NCI-H2081 (cell line): Measurements from ENCODE around the gene APCDD1.
A peak's percentile ranks its signal among the peaks of the same experiment; 100 is the strongest.

Experiments
- DNase-seq, 2 experiments: peaks; one replicate each; lab custom pipeline; 2025; lab: John Stamatoyannopoulos, UW

Gene APCDD1

GRCh38 chr18:10453806-10454680, at the start of gene APCDD1:
TSS of gene APCDD1 (plus strand) at chr18:10454635. CDS start at chr18:10454982, 347 bp downstream.
- DNase-seq: peak in 1 of 2 experiments; percentile 39

GRCh38 chr18:10405014-10405493, 49.4 kb upstream of the APCDD1 start:
- no peak for DNase-seq

GRCh38 chr18:10405816-10406663, 48.4 kb upstream of the APCDD1 start:
- peak; percentile 71 to 96 for DNase-seq

DNA sequence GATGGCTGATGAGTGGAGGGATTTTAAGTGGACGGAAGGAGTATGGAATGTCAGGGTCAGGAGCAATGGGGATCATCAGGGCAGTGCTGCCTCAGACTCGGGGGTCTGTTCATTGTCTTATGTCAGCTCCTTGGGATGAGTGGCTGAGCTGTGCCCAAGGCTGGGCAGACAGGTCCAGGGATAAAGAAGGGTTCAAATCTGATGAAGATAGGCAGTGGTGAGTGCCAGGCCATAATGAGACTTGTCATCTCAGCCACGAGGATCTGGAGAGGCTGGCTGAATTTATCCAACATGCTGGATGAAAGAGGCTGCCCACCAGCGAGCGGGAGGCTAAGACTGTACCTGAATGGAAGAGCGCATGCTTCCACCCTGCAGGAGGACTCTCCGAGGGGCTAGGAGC, 46.3 kb upstream of the APCDD1 start:
- no peak for DNase-seq

DNA sequence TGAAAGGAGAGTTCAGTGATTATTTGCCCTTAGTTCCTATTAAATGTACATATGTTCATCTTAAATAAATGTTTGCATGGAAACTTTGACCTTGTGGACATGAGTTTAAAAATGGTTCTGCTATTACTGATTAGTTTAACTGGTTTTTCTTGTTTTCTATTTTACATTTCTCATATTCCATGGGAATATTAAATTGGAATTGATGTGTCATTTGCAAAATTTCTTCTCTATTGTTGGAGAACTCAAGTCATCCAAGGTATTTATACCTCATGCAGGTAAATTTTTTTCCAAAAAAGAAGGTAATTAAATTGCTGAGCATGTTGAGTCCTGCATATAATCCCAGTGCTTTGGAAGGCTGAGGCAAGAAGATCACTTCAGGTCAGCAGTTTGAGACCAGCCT, 45.4 kb upstream of the APCDD1 start:
- DNase-seq: no peak

DNA sequence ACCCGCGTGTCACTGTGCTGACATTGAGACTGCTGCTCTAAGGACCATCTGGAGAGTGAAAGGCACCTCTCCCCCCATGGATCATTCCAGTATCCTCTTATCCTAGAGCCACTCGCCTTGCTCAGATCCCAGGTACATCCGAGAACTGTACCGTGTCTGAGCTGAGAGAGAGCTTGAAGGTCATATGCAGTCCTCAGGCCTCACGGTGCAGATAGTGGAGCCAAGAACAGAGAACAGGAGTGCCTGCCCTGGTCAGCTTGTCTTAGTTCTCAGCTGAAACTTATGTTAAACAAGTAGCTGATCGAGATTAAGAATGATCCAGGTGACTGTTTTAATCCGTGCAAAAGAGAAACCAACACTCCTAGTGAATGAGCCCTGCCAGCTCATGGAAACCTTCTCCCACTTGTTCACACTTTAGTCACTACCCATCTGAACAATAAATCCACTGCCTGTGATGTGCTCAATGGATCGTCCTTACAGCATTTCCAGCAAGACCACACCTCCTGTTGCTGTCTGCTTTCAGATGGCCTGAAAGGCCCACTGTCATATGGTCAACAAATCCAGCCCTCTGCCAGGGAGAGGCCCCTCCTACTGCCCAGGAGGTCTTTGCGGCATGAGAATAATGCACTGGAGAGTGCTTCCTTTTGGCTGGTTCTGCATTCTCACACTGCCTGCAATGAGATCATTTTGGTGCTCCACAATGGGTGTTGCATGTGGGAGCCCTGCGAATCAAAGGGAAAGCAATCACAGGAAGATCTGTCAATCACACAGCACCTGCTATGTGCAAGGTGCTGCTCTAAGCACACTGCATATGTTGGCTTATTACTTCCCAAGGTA, 43.7 kb upstream of the APCDD1 start:
- DNase-seq: no peak

GRCh38 chr18:10412933-10413332, 41.5 kb upstream of the APCDD1 start:
- no peak for DNase-seq

GRCh38 chr18:10413722-10414121, 40.7 kb upstream of the APCDD1 start:
- DNase-seq: no peak

DNA sequence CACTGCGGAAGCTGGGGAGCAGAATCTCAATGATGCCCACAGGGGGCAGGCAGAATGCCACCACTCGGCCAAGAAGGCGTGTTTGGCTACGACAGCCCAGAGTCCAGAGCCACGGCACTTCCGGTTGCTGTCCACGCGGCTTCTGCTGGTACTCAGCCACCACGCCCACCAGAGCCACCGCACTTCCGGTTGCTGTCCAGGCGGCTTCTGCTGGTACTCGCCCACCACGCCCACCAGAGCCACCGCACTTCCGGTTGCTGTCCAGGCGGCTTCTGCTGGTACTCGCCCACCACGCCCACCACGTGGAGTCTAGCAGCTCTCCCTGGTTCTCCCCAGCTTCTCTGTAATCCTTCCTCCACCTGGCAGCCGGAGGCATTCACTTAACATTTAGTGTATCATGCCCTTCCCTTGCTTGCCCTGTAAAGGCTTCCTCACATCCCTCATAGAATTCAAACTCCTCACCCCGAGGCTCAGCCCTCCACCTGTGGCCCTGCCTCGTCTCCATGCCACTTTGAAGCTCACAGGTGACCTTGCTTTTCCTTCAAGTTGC, 40.1 kb upstream of the APCDD1 start:
- DNase-seq: no peak

GRCh38 chr18:10416065-10416464, 38.4 kb upstream of the APCDD1 start:
- DNase-seq: no peak

GRCh38 chr18:10417191-10417590, 37.2 kb upstream of the APCDD1 start:
- DNase-seq: no peak

DNA sequence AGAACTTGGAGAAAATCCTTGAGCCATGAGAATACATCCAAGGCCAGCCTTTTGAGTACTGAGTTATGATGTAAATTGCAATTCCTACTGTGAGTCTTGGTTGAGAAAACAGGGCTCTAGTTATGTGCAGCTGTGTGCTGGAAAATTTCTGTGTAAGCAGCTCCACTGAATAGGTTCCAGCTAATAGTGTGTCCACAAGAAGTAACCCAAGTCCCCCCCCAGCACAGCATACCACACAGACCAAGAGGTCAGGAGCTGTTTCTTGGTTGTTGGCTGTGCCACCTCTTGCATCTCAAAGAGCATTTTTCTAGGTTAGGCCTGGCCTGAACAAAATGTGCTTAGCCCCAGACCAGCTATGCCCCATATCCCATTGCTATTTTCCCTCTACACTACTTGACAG, 36.8 kb upstream of the APCDD1 start:
- no peak for DNase-seq

- no peak for DNase-seq
Measured at GRCh38 chr18:10418836-10419235, 35.6 kb upstream of the APCDD1 start.

DNA sequence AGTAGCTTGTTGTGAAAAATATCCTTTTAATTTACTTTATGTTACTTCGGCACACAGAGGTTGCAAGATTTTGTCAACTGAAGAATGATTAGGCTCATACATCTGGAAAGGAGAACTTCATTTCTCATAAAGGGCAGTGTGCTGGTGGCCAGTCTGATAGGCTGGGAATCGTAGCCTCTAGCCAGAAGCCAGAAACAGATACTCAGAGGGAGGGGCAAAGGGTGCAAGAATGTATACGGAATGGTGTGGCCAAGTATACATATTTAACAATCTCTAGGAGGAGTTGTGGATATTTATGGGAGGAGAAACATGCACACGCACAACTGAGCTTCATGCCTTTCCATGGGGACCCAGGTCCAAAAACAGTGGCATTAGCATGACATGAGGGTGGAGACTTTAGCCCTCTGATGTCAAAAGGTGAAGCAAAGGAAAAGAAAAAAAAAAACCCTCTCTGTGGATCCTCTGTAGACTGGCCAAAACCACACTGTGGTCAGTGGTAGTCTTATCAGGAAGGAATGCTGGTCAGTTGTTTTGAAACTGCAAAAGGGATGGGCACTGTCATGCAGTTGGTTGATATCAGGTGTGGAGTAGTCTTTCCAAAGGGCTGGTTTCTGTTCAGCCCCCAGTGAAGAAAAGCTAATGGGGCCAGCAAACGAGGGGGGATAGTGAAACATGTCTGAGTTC, 34.9 kb upstream of the APCDD1 start:
- no peak for DNase-seq

GRCh38 chr18:10420561-10421352, 33.7 kb upstream of the APCDD1 start:
- no peak for DNase-seq

DNA sequence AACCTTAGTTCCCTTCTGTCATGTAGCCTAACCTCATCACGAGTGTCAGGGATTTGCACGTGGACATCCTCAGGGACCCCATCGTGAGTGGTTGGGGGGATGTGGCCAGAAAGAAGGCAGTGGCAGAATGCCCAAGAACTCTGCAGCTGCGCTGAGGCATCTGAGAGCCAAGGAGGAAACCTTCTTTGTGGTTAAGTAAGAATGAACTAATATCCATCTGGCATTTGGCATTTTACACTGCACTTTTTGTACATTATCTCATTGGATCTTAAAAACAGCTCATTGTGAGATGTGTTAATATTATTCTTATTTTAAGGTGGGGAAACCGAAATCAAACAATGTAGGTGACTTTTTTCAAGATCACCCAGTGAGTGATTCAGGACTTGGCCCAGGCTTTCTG, 32.6 kb upstream of the APCDD1 start:
- no peak for DNase-seq

DNA sequence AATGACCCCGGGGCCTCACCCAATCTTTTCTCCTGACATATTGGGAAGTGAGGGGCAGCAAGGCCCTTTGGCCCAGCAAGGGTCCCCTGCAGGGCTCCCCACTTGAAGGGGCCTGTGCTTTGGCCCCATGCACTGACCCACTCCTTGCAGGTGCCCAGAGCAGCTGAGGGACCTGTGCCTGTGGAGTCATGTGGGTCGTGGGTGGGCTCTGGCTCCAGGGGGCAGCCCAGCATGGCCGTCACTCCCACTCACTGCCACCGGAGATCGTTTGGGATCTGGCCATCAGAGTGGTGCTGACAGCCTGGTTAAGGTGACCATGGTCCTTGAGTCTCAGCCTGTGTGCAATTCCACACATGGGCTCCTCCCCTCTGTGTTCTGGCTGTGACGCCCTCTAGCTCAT, 31.7 kb upstream of the APCDD1 start:
- DNase-seq: no peak

- no peak for DNase-seq
Measured at GRCh38 chr18:10424585-10425307, 29.7 kb upstream of the APCDD1 start.

- no peak for DNase-seq
Measured at GRCh38 chr18:10430677-10431076, 23.8 kb upstream of the APCDD1 start.

- no peak for DNase-seq
Measured at GRCh38 chr18:10431680-10432079, 22.8 kb upstream of the APCDD1 start.
